HG03103 (cell line): ENCODE measurements around the gene BSND.

Experiments used
- ATAC-seq: cut with Tn5 transposase; IDR thresholded peaks from one replicate; pipeline ENCODE4 v1.9.1; 2021; ENCODE audit warnings: low read depth; ENCODE audit not compliant: unreplicated experiment

Gene BSND

GRCh38 chr1:55059302-55060132 lies 60.8 kb downstream of the BSND start:
- ATAC-seq = no peak

GRCh38 chr1:55060133-55060999 lies 61.6 kb downstream of the BSND start:
- ATAC-seq = no peak

GRCh38 chr1:55061000-55061705 lies 62.4 kb downstream of the BSND start:
- ATAC-seq = no peak
